Activated T-helper 9 cell treated with anti-CD3 and anti-CD28 coated beads, Interleukin-2, amount 50 U/mL, for 16 hours (primary cell): ENCODE data around the gene HS2ST1.

ENCODE experiments used
- DNase-seq: peaks from one replicate; pipeline ENCODE4 v3.0.0-alpha.2; 2020; ENCODE audit warnings: low read depth

The HS2ST1 gene

GRCh38 chr1:87140831-87141540 is 226.6 kb downstream of the HS2ST1 start:
- no peak for DNase-seq

- no peak for DNase-seq
Observed at GRCh38 chr1:87141556-87141955, 227.1 kb downstream of the HS2ST1 start.

- no peak for DNase-seq
Observed at GRCh38 chr1:87143413-87144135, 229.1 kb downstream of the HS2ST1 start.

GRCh38 chr1:87144316-87144895 is 230.0 kb downstream of the HS2ST1 start:
- DNase-seq: no peak

- DNase-seq: no peak
Observed at GRCh38 chr1:87144981-87145380, 230.5 kb downstream of the HS2ST1 start.

- DNase-seq: no peak
Observed at GRCh38 chr1:87146538-87146937, 232.1 kb downstream of the HS2ST1 start.

GRCh38 chr1:87146986-87147385 is 232.6 kb downstream of the HS2ST1 start:
- no peak for DNase-seq

GRCh38 chr1:87147851-87148250 is 233.4 kb downstream of the HS2ST1 start:
- no peak for DNase-seq

- DNase-seq: no peak
Observed at GRCh38 chr1:87148661-87149060, 234.2 kb downstream of the HS2ST1 start.

GRCh38 chr1:87149241-87150041 is 235.0 kb downstream of the HS2ST1 start:
- no peak for DNase-seq

- DNase-seq: no peak
Observed at GRCh38 chr1:87150143-87150542, 235.7 kb downstream of the HS2ST1 start.

GRCh38 chr1:87151500-87152421 is 237.3 kb downstream of the HS2ST1 start:
- DNase-seq: no peak

GRCh38 chr1:87154384-87154783 is 239.9 kb downstream of the HS2ST1 start:
- no peak for DNase-seq

GRCh38 chr1:87155170-87155569 is 240.7 kb downstream of the HS2ST1 start:
- DNase-seq: no peak

GRCh38 chr1:87155648-87156047 is 241.2 kb downstream of the HS2ST1 start:
- no peak for DNase-seq

GRCh38 chr1:87156124-87156523 is 241.7 kb downstream of the HS2ST1 start:
- DNase-seq: no peak

- no peak for DNase-seq
Observed at GRCh38 chr1:87159378-87159915, 245.0 kb downstream of the HS2ST1 start.
